Measurements from ENCODE around the gene YWHAG. TPM values are rescaled to one million over a fixed set of nuclear protein-coding genes. Genes with fewer than 3 reads are reported as not detected.

Gene YWHAG
- total and polyA plus RNA-seq, 2 of the 13 experiments (the other 11 are each of a cell fraction or from before 2014, with no cell fraction given): 36.9 to 67.5 TPM

GRCh38 chr7:76304888-76305375, 53.9 kb downstream of the YWHAG start (continued):
- TF ChIP-seq CEBPZ (IDR thresholded peaks at IDR 0.05; ENCODE audit: low read length) (no peak), RFX1 (IDR thresholded peaks at IDR 0.05) (no peak), ZNF33B (CRISPR knock-in tag; IDR thresholded peaks at IDR 0.05) (no peak), ZSCAN30 (CRISPR knock-in tag; IDR thresholded peaks at IDR 0.05) (no peak), PRDM10 (CRISPR knock-in tag; IDR thresholded peaks at IDR 0.05; ENCODE audit: low read depth) (no peak), ZNF318 (CRISPR knock-in tag; IDR thresholded peaks at IDR 0.05) (no peak), ZNF503 (CRISPR knock-in tag; IDR thresholded peaks at IDR 0.05) (no peak), TCF7 (IDR thresholded peaks at IDR 0.05; ENCODE audit: low read depth) (no peak), ZSCAN12 (CRISPR knock-in tag; IDR thresholded peaks at IDR 0.05) (no peak)
